ENCODE data around the gene PTPRM.

DNA sequence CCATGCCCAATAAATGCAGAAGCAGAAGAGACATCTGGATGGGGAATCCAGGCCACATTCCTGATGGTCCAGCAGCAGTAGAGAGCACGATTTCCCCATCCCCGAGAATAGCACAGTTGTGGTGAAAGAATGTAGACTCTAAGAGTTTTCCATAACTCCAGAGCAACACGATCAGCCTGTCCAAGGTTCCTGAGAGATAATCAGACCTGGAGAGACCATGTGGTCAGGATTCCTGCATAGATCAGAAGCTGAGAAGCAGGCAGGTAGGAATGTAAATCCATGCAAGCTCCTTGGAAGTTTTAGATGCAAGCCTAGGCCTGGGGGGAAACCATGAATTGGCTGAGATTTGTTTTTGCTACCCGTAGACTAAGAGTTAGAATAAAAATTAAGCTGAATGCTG is 34.2 kb upstream of the PTPRM start:
- TF ChIP-seq EP300 (IDR thresholded peaks at IDR 0.05) (no peak), POLR2A (IDR thresholded peaks at IDR 0.05) (no peak)
- TF ChIP-seq, protein P1, sequence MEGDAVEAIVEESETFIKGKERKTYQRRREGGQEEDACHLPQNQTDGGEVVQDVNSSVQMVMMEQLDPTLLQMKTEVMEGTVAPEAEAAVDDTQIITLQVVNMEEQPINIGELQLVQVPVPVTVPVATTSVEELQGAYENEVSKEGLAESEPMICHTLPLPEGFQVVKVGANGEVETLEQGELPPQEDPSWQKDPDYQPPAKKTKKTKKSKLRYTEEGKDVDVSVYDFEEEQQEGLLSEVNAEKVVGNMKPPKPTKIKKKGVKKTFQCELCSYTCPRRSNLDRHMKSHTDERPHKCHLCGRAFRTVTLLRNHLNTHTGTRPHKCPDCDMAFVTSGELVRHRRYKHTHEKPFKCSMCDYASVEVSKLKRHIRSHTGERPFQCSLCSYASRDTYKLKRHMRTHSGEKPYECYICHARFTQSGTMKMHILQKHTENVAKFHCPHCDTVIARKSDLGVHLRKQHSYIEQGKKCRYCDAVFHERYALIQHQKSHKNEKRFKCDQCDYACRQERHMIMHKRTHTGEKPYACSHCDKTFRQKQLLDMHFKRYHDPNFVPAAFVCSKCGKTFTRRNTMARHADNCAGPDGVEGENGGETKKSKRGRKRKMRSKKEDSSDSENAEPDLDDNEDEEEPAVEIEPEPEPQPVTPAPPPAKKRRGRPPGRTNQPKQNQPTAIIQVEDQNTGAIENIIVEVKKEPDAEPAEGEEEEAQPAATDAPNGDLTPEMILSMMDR (IDR thresholded peaks at IDR 0.05): no peak

All from gastroesophageal sphincter (tissue), 3 donors.